RWPE1 (cell line): ENCODE measurements around the gene DCPS.
"Not testable (repeated sequence)": the region's sequence is repeated elsewhere in the genome, so short reads cannot be mapped to it uniquely, and the experiment has no call there.

ENCODE experiments used
- CTCF ChIA-PET: fragments of 350-600 bp; sonication (Branson Sonifier 250); formaldehyde crosslinking; extraction: SDS; loops from one replicate; lab custom pipeline; 2021; lab: Yijun Ruan, JAX
- POLR2A ChIA-PET: fragments of 400-600 bp; formaldehyde crosslinking; extraction: SDS; loops from one replicate; lab custom pipeline; 2020; ENCODE audit warnings: antibody characterized with exemption; ENCODE audit not compliant: low non-redundant PET; lab: Yijun Ruan, JAX
- DNase-seq: peaks from one replicate; pipeline ENCODE4 v3.0.0; 2012; ENCODE audit warnings: low spot score
- H3K27ac ChIP-seq: fragments of 450-650 bp; 2 replicates; pipeline ENCODE4 v1.5.1; 2017
- TF ChIP-seq, protein P1 (sequence below): fragments of 450-650 bp; conservative IDR thresholded peaks from 2 replicates; pipeline ENCODE4 v1.5.1; 2017; ENCODE audit warnings: low read depth, mild to moderate bottlenecking

DCPS gene

GRCh38 chr11:126366064-126366822, 62.4 kb downstream of the DCPS start:
- ChIA-PET CTCF (no interaction called here), POLR2A (interaction anchor here (1.0 kb wide), 1 partner anchor 11 kb away, joined by 3 read pairs; the partner anchor contains the start of gene ST3GAL4)
- no peak for DNase-seq
- TF ChIP-seq, protein P1, sequence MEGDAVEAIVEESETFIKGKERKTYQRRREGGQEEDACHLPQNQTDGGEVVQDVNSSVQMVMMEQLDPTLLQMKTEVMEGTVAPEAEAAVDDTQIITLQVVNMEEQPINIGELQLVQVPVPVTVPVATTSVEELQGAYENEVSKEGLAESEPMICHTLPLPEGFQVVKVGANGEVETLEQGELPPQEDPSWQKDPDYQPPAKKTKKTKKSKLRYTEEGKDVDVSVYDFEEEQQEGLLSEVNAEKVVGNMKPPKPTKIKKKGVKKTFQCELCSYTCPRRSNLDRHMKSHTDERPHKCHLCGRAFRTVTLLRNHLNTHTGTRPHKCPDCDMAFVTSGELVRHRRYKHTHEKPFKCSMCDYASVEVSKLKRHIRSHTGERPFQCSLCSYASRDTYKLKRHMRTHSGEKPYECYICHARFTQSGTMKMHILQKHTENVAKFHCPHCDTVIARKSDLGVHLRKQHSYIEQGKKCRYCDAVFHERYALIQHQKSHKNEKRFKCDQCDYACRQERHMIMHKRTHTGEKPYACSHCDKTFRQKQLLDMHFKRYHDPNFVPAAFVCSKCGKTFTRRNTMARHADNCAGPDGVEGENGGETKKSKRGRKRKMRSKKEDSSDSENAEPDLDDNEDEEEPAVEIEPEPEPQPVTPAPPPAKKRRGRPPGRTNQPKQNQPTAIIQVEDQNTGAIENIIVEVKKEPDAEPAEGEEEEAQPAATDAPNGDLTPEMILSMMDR: no peak
- H3K27ac ChIP-seq: peak overlapping the region; percentile 66

- peak overlapping the region; percentile 66 for H3K27ac ChIP-seq
- DNase-seq, POLR2A ChIA-PET, CTCF ChIA-PET: not testable (repeated sequence)
Measured at GRCh38 chr11:126366823-126367654, 63.2 kb downstream of the DCPS start.

- peak overlapping the region; percentile 66 for H3K27ac ChIP-seq
- CTCF ChIA-PET: interaction anchor here (0.6 kb wide), 1 partner anchor 68 kb away, joined by 3 read pairs; no protein-coding TSS in a partner anchor
- POLR2A ChIA-PET, DNase-seq: not testable (repeated sequence)
Measured at GRCh38 chr11:126367806-126368205, 63.9 kb downstream of the DCPS start.

- DNase-seq, CTCF ChIA-PET, POLR2A ChIA-PET: not testable (repeated sequence)
- H3K27ac ChIP-seq: peak overlapping the region; percentile 66
Measured at GRCh38 chr11:126368336-126369119, 64.7 kb downstream of the DCPS start.

DNA sequence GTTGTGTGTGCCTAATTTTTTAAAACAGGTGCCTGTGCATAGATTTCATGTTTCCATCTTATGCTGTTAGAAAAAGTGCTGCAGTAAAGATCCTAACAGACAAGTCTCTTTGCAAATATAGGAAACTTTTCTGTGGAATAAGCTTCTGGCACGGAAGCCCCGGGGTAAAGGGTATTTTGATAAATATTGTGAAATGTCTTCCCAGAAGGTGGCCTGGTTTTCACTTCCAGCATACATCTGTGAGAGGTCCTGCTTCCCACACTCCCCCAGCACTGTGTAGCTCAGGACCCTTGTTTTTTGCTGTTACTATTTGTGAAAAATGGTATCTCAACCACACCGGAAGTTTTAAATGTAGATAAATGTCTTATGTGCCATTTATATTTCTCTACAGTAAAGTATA, 66.2 kb downstream of the DCPS start:
- no peak overlapping the region for H3K27ac ChIP-seq
- POLR2A ChIA-PET: no interaction called here
- TF ChIP-seq, protein P1: no peak
- no peak for DNase-seq
- CTCF ChIA-PET: interaction anchor here (1.0 kb wide), 1 partner anchor 111 kb away, joined by 3 read pairs; no protein-coding TSS in a partner anchor

GRCh38 chr11:126371595-126371994, 67.7 kb downstream of the DCPS start:
- no peak overlapping the region for H3K27ac ChIP-seq
- TF ChIP-seq, protein P1: no peak
- ChIA-PET POLR2A (no interaction called here), CTCF (no interaction called here)
- no peak for DNase-seq

GRCh38 chr11:126373389-126374066, 69.7 kb downstream of the DCPS start:
- DNase-seq: not testable (repeated sequence)

DNA sequence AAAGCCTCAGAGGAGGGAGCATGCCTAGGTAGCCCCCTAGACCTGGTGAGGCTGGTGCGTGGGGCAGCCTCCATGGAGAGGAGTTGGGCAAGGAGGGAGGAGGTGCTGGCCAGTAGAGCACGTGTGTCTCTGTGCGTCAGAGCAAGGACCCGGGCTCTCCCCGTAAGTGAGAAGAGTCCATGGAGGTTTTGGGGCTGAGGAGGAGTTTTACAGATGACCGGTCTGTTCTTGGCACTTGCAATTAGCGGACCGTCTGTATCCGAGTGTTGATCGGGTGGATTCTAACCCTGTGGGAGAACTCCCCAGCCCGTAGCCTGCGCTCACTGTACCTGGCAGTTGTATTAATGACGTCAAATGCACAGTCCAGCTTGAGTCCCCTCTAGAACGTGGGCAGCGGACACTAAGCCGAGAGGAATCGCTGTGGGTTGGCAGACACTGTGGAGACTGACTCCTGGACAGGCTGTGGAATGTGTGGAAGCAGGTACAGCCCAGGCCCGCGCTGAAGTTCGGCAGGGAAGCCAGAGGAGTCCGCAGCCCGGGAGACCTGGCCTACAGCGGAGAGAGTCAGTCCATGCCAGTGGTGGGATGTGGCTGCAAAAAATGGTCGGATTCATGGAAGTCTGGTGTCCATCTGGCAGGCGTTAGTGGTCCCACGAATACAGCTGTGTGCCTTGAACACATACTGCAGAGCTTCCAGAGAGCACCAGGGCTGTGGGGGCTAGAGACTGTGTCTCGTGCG, 70.9 kb downstream of the DCPS start:
- POLR2A ChIA-PET, DNase-seq, CTCF ChIA-PET: not testable (repeated sequence)
- H3K27ac ChIP-seq: peak overlapping the region; percentile 96

More at GRCh38 chr11:126373389-126374066, 69.7 kb downstream of the DCPS start:
- CTCF ChIA-PET: interaction anchor here (0.6 to 1.1 kb wide), 3 partner anchors 31 to 107 kb away, joined by 3 to 4 read pairs (median 4); no protein-coding TSS in a partner anchor
- H3K27ac ChIP-seq: peak overlapping the region; percentile 96
- POLR2A ChIA-PET: not testable (repeated sequence)
